Nephron progenitor cell (in vitro differentiated cells): ENCODE results near the gene FCRLB.
"Not testable (repeated sequence)": the region's sequence is repeated elsewhere in the genome, so short reads cannot be mapped to it uniquely, and the experiment has no call there.

Experiments
- DNase-seq: peaks from one replicate; pipeline ENCODE4 v3.0.0; 2021
- H3K27ac Mint-ChIP-seq: 2 replicates; pipeline ENCODE4 v1.8.0; 2021; ENCODE audit warnings: mild to moderate bottlenecking, moderate library complexity, mixed read lengths
- H3K27me3 Mint-ChIP-seq: 2 replicates; pipeline ENCODE4 v1.8.0; 2021; ENCODE audit warnings: mild to moderate bottlenecking, low read depth, mixed read lengths; ENCODE audit not compliant: poor library complexity
- H3K36me3 Mint-ChIP-seq: 2 replicates; pipeline ENCODE4 v1.8.0; 2021; ENCODE audit warnings: low read depth, mixed read lengths
- H3K4me1 Mint-ChIP-seq: 2 replicates; pipeline ENCODE4 v1.8.0; 2021; ENCODE audit warnings: mixed read lengths
- H3K4me3 Mint-ChIP-seq: 2 replicates; pipeline ENCODE4 v1.8.0; 2021; ENCODE audit warnings: mild to moderate bottlenecking, moderate library complexity, mixed read lengths
- H3K9me3 Mint-ChIP-seq: 2 replicates; pipeline ENCODE4 v1.8.0; 2021; ENCODE audit warnings: mild to moderate bottlenecking, moderate library complexity, mixed read lengths
- TF ChIP-seq, protein P1 (sequence below): fragments of 200-600 bp; sonication (generic); IDR thresholded peaks from 2 replicates; pipeline ENCODE4 v1.5.0; 2021; ENCODE audit warnings: antibody characterized with exemption

FCRLB gene

DNA sequence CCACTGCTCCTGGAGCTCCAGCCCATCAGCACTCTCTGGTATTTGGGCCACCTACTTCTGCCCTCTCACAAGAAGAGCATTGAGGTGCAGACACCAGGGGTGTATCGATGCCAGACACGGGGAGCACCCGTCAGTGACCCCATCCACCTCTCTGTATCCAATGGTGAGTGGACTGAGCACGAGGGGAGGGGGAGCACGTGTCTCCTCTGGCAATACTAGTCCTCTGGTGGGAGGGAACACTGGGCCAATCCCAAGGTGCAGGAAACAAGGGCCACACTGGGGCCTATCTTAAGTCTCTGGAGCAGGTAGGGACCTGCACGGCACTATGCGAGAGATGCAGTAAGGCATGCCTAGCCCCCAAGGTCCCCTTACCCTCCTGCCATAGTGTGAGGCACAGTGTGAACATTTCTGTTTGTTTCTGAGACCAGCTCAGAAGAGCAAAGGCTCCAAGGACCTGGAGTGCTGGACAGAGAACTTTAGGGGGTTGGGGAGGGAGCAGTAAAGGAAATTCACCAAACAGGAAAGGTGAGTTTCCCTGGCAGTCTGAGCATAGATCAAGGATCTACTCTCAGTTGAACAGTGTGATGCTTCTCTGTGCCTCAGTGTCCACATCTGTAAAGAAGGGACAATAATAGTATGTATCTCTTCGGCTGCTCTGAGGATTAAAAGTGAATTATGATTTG lies 2.3 kb downstream of the FCRLB start:
- H3K36me3 Mint-ChIP-seq: no peaks in the 10 kb centered on the region
- TF ChIP-seq, protein P1, sequence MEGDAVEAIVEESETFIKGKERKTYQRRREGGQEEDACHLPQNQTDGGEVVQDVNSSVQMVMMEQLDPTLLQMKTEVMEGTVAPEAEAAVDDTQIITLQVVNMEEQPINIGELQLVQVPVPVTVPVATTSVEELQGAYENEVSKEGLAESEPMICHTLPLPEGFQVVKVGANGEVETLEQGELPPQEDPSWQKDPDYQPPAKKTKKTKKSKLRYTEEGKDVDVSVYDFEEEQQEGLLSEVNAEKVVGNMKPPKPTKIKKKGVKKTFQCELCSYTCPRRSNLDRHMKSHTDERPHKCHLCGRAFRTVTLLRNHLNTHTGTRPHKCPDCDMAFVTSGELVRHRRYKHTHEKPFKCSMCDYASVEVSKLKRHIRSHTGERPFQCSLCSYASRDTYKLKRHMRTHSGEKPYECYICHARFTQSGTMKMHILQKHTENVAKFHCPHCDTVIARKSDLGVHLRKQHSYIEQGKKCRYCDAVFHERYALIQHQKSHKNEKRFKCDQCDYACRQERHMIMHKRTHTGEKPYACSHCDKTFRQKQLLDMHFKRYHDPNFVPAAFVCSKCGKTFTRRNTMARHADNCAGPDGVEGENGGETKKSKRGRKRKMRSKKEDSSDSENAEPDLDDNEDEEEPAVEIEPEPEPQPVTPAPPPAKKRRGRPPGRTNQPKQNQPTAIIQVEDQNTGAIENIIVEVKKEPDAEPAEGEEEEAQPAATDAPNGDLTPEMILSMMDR: no peak
- no peak for DNase-seq
- peaks cover 74% of the 10 kb centered on the region for H3K27me3 Mint-ChIP-seq
- H3K4me3 Mint-ChIP-seq: no peak overlapping the region
- H3K4me1 Mint-ChIP-seq: peaks cover 23% of the 10 kb centered on the region
- H3K27ac Mint-ChIP-seq: no peak overlapping the region
- no peaks in the 10 kb centered on the region for H3K9me3 Mint-ChIP-seq

DNA sequence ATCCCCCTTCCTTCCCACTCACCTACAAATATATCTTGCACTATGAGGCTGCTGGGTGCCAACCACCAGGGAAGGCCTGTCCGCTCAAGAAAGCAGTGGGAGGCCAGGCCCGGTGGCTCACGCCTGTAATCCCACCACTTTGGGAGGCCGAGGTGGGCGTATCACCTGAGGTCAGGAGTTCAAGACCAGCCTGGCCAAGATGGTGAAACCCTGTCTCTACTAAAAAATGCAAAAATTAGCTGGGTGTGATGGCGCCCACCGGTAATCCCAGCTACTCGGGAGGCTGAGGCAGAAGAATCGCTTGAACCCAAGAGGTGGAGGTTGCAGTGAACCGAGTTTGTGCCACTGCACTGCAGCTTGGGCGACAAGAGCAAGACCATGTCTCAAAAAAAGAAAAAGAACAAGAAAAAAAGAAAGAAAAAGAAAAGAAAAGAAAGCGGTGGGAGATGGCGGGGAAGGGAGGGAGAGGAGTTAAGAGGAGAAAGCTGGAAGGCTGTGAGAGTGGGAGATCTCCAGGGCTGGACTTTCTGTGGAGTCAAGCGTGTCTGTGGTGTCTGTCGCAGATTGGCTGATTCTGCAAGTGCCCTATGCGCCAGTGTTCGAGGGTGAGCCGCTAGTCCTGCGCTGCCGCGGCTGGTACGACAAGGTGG lies 4.0 kb downstream of the FCRLB start:
- not testable (repeated sequence) for H3K27ac Mint-ChIP-seq, H3K36me3 Mint-ChIP-seq, H3K9me3 Mint-ChIP-seq, DNase-seq
- H3K4me3 Mint-ChIP-seq: peak overlapping the region; percentile 93
- H3K27me3 Mint-ChIP-seq: peaks cover 80% of the 10 kb centered on the region
- peaks cover 26% of the 10 kb centered on the region for H3K4me1 Mint-ChIP-seq

- TF ChIP-seq, protein P1: peak; percentile 36
- H3K27ac Mint-ChIP-seq: peak overlapping the region; percentile 12
- peaks cover 79% of the 10 kb centered on the region for H3K27me3 Mint-ChIP-seq
- H3K4me1 Mint-ChIP-seq: peaks cover 27% of the 10 kb centered on the region
- peak overlapping the region; percentile 93 for H3K4me3 Mint-ChIP-seq
- no peaks in the 10 kb centered on the region for H3K36me3 Mint-ChIP-seq
- no peaks in the 10 kb centered on the region for H3K9me3 Mint-ChIP-seq
- DNase-seq: peak; percentile 52
Observed at GRCh38 chr1:161725908-161726472, 4.6 kb downstream of the FCRLB start.

DNA sequence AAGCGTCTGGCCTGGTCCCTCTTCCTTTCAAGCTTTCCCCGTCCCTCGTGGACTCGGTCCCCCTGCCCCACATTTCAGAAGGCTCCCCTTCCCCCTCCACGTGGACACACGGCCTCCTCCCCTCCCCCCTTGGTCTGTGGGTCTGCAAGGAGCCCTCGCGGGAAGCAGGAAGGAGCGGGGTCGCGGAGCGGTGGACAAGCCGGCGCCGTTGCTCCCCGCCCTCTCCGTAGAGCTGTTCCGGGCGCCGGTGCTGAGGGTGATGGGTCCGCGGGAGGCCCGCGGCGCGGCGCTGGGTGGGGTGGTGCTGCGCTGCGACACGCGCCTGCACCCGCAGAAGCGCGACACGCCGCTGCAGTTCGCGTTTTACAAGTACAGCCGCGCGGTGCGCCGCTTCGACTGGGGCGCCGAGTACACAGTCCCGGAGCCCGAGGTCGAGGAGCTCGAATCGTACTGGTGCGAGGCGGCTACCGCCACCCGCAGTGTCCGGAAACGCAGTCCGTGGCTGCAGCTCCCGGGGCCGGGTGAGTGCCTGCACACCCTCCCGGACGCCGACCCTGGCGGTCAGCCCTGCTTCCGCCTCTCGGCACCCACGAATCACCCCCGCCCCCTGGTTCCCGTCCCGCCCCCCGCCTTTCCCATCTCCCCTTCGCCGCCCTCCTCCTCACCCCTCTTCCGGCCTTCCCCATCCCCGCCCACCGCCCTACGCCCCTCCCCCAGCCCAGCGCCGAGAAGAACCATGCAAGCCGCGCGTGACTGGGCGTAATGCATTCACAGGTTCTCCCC lies 5.3 kb downstream of the FCRLB start:
- Mint-ChIP-seq H3K27ac (no peak overlapping the region), H3K27me3 (peaks cover 80% of the 10 kb centered on the region)
- TF ChIP-seq, protein P1: no peak

DNA sequence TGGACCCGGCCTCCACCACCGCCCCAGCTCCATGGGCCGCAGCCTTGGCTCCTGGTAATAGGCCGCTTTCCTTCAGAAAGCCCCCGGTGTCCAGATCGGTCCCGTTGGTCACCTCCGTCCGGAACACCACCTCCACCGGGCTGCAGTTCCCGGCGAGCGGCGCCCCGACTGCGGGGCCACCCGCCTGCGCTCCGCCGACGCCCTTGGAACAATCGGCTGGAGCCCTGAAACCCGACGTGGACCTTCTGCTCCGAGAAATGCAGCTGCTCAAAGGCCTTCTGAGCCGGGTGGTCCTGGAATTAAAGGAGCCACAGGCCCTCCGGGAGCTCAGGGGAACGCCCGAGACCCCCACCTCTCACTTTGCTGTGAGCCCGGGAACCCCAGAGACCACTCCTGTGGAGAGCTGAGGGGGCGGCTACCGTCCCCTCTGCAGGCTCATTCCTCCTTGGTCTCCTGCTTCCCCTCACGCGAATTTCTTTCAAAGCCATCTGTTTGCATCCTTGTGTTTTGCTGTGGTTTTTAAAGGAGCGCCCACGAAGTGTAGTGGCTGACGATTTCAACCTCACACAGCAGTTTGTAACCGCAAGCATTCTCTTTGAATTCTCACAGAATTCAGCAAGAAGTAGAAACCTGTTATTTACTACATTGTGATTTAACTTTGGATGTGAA lies 6.0 kb downstream of the FCRLB start:
- Mint-ChIP-seq H3K27me3 (peaks cover 77% of the 10 kb centered on the region), H3K4me1 (peaks cover 35% of the 10 kb centered on the region), H3K4me3 (peak overlapping the region; percentile 93), H3K36me3 (no peaks in the 10 kb centered on the region), H3K27ac (no peak overlapping the region), H3K9me3 (no peaks in the 10 kb centered on the region)
- no peak for DNase-seq
- TF ChIP-seq, protein P1: no peak

More for the DNA sequence above, 5.3 kb downstream of the FCRLB start:
- no peaks in the 10 kb centered on the region for H3K9me3 Mint-ChIP-seq
- DNase-seq: peak; percentile 88
- peak overlapping the region; percentile 93 for H3K4me3 Mint-ChIP-seq
- H3K4me1 Mint-ChIP-seq: peaks cover 34% of the 10 kb centered on the region
- H3K36me3 Mint-ChIP-seq: no peaks in the 10 kb centered on the region
